Stomach (tissue), 4 donors: ENCODE measurements around the gene PP2D1.
"Not testable (repeated sequence)": the region's sequence is repeated elsewhere in the genome, so short reads cannot be mapped to it uniquely, and the experiment has no call there.

Experiments
- EP300 ChIP-seq: sonication (generic); formaldehyde crosslinking; IDR thresholded peaks from one replicate; pipeline ENCODE4 v1.6.1; 2017; ENCODE audit warnings: antibody characterized with exemption
- POLR2A ChIP-seq, 4 donors: fragments of 450-650 bp; IDR thresholded peaks; one replicate each; pipeline ENCODE4 v1.6.1; 2016; ENCODE audit warnings: antibody characterized with exemption in 4 of 4, control low read depth in 2 of 4, mild to moderate bottlenecking in 1 of 4, moderate library complexity in 1 of 4
- POLR2AphosphoS5 ChIP-seq, 3 donors: sonication (generic); formaldehyde crosslinking; IDR thresholded peaks; one replicate each; pipeline ENCODE4 v1.6.1; 2016; ENCODE audit warnings: antibody characterized with exemption in 3 of 3
- TF ChIP-seq, protein P1 (sequence below), 7 experiments: fragments of 450-650 bp in 4 of 7; fragments of 200-600 bp in 3 of 7; sonication (generic) in 3 of 7; IDR thresholded peaks; one replicate each; pipeline ENCODE4 v1.5.1; 2016 to 2019; ENCODE audit warnings: antibody characterized with exemption in 7 of 7, control low read depth in 2 of 7, mild to moderate bottlenecking in 1 of 7

DNA sequence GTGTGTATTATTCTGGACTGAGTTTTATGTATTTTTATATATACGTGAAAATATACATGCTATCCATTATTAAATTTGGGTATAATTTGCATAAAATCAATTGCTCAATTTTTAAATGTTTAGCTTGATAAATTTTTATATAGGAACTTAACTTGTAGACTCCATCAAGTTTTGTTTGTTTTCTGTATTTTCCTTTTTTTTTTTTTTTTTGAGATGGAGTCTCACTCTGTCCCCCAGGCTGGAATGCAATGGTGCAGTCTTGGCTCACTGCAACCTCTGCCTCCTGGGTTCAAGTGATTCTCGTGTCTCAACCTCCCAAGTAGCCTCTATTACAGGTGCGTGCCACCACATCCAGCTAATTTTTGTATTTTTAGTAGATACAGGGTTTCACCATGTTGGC lies 4.0 kb upstream of the PP2D1 start:
- not testable (repeated sequence) for TF ChIP-seq POLR2AphosphoS5 (IDR thresholded peaks at IDR 0.05); POLR2A (IDR thresholded peaks at IDR 0.05); EP300
- TF ChIP-seq, protein P1, sequence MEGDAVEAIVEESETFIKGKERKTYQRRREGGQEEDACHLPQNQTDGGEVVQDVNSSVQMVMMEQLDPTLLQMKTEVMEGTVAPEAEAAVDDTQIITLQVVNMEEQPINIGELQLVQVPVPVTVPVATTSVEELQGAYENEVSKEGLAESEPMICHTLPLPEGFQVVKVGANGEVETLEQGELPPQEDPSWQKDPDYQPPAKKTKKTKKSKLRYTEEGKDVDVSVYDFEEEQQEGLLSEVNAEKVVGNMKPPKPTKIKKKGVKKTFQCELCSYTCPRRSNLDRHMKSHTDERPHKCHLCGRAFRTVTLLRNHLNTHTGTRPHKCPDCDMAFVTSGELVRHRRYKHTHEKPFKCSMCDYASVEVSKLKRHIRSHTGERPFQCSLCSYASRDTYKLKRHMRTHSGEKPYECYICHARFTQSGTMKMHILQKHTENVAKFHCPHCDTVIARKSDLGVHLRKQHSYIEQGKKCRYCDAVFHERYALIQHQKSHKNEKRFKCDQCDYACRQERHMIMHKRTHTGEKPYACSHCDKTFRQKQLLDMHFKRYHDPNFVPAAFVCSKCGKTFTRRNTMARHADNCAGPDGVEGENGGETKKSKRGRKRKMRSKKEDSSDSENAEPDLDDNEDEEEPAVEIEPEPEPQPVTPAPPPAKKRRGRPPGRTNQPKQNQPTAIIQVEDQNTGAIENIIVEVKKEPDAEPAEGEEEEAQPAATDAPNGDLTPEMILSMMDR (IDR thresholded peaks at IDR 0.05), result not testable (repeated sequence)
